ENCODE data around the gene TBC1D22B. TPM values are rescaled to one million over a fixed set of nuclear protein-coding genes. Genes with fewer than 3 reads are reported as not detected.

The TBC1D22B gene
- total and polyA plus RNA-seq, 2 of the 13 experiments (the other 11 are each of a cell fraction or from before 2014, with no cell fraction given), result 9.7 to 12.9 TPM

- ChIA-PET POLR2A (no interaction called here), CTCF (ENCODE audit: low intra/inter-chr PET ratio, low total read pairs) (no interaction called here)
- WGBS (ENCODE audit: low lambda C conversion rate), result 94% methylated on average over 4 of the region's 4 CpGs
- Histone ChIP-seq H3K36me3 (replicated peaks in 1 of 2; ENCODE audit: control insufficient read depth in 1 of 2, insufficient read depth in 2 of 2, low read length in 2 of 2) (peaks cover 41 to 80% of the 10 kb centered on the region in 2 experiments), H3K9me3 (ENCODE audit: low read length) (no peaks in the 10 kb centered on the region), H3K79me2 (ENCODE audit: insufficient read depth, low read length) (no peaks in the 10 kb centered on the region), H3K9ac (ENCODE audit: insufficient read depth, low read depth, low read length) (no peak overlapping the region), H3K27ac (ENCODE audit: extremely low read length, insufficient read depth, low read length) (no peak overlapping the region), H3K4me3 (replicated peaks in 1 of 3; ENCODE audit: insufficient read depth in 1 of 3, low read depth in 2 of 3, low read length in 3 of 3) (no peak overlapping the region), H2AFZ (ENCODE audit: low read length) (no peak overlapping the region), H4K20me1 (ENCODE audit: insufficient read depth, low read length) (no peaks in the 10 kb centered on the region), H3K27me3 (ENCODE audit: control insufficient read depth in 1 of 2, insufficient read depth in 2 of 2, low read length in 2 of 2) (no peaks in the 10 kb centered on the region), H3K4me1 (ENCODE audit: insufficient read depth, low read length) (no peaks in the 10 kb centered on the region), H3K4me2 (ENCODE audit: low read depth, low read length) (no peak overlapping the region)
- DNase-seq (ENCODE audit: low spot score) (no peak), FAIRE-seq (no peak), ATAC-seq (no peak)
- no peak for TF ChIP-seq TCF7L2 (IDR thresholded peaks at IDR 0.05; ENCODE audit: low read depth, low read length)
- no peak for TF ChIP-seq ZFYVE20 (CRISPR knock-in tag; IDR thresholded peaks at IDR 0.05; ENCODE audit: borderline replicate concordance, low read depth)
- TF ChIP-seq ZNF878 (CRISPR knock-in tag; IDR thresholded peaks at IDR 0.05), result no peak
- no peak for TF ChIP-seq TAF1 (CRISPR knock-in tag; IDR thresholded peaks at IDR 0.05)
- TF ChIP-seq ZNF292 (CRISPR knock-in tag; IDR thresholded peaks at IDR 0.05; ENCODE audit: borderline replicate concordance, low read depth), result no peak
- TF ChIP-seq ZNF543 (CRISPR knock-in tag; IDR thresholded peaks at IDR 0.05), result no peak
- TF ChIP-seq KLF9 (CRISPR knock-in tag; IDR thresholded peaks at IDR 0.05; ENCODE audit: low read depth), result no peak
- no peak for TF ChIP-seq SMAD3 (CRISPR knock-in tag; IDR thresholded peaks at IDR 0.05)
- in situ Hi-C loops (cut with HindIII; ENCODE audit: extremely low pct_ligation_motif_present, low pct_unique_long_range_greater_than_20kb) (no loop called here), intact Hi-C loops (cut with micrococcal nuclease; ENCODE audit: unreplicated experiment) (no loop called here)
- no TSS peak for BruUV-seq (replicated peaks)
These were observed 27.2 kb downstream of the TBC1D22B start for GRCh38 chr6:37284781-37285180.

GRCh38 chr6:37285861-37286311, 28.3 kb downstream of the TBC1D22B start:
- no peaks in the 10 kb centered on the region for H3K9me3 ChIP-seq (ENCODE audit: low read length)
- no peak overlapping the region for H2AFZ ChIP-seq (ENCODE audit: low read length)
- WGBS (ENCODE audit: low lambda C conversion rate), result 97% methylated on average over 4 of the region's 4 CpGs
- no TSS peak for BruUV-seq (replicated peaks)
- no peaks in the 10 kb centered on the region for H3K79me2 ChIP-seq (ENCODE audit: insufficient read depth, low read length)
- FAIRE-seq (no peak), DNase-seq (ENCODE audit: low spot score) (no peak), ATAC-seq (no peak)
- H3K27me3 ChIP-seq (ENCODE audit: control insufficient read depth in 1 of 2, insufficient read depth in 2 of 2, low read length in 2 of 2), result no peaks in the 10 kb centered on the region
- TF ChIP-seq RFX1 (IDR thresholded peaks at IDR 0.05), result peak; percentile 25; the same call in 1 of the 2 replicates
- no peak for TF ChIP-seq SUZ12 (IDR thresholded peaks at IDR 0.05; ENCODE audit: low read depth, low read length)
- TF ChIP-seq BRCA1 (CRISPR knock-in tag; IDR thresholded peaks at IDR 0.05), result no peak
- no peak for TF ChIP-seq MTF1 (CRISPR knock-in tag; IDR thresholded peaks at IDR 0.05)
- TF ChIP-seq KAT2B (IDR thresholded peaks at IDR 0.05; ENCODE audit: borderline replicate concordance, low read depth, low read length), result no peak
- ChIA-PET POLR2A (no interaction called here), CTCF (ENCODE audit: low intra/inter-chr PET ratio, low total read pairs) (no interaction called here)
- H4K20me1 ChIP-seq (ENCODE audit: insufficient read depth, low read length), result no peaks in the 10 kb centered on the region
- intact Hi-C loops (cut with micrococcal nuclease; ENCODE audit: unreplicated experiment) (no loop called here), in situ Hi-C loops (cut with HindIII; ENCODE audit: extremely low pct_ligation_motif_present, low pct_unique_long_range_greater_than_20kb) (no loop called here)
- H3K4me2 ChIP-seq (ENCODE audit: low read depth, low read length), result no peak overlapping the region
- H3K9ac ChIP-seq (ENCODE audit: insufficient read depth, low read depth, low read length), result no peak overlapping the region
- H3K27ac ChIP-seq (ENCODE audit: extremely low read length, insufficient read depth, low read length), result no peak overlapping the region
- H3K36me3 ChIP-seq (replicated peaks in 1 of 2; ENCODE audit: control insufficient read depth in 1 of 2, insufficient read depth in 2 of 2, low read length in 2 of 2), result peaks cover 38 to 72% of the 10 kb centered on the region in 2 experiments
- H3K4me1 ChIP-seq (ENCODE audit: insufficient read depth, low read length), result no peaks in the 10 kb centered on the region
- no peak overlapping the region for H3K4me3 ChIP-seq (replicated peaks in 1 of 3; ENCODE audit: insufficient read depth in 1 of 3, low read depth in 2 of 3, low read length in 3 of 3)

Data from HepG2 (cell line).